Measurements from ENCODE around the gene HPCA.

HPCA gene

GRCh38 chr1:32871364-32872191, 14.7 kb upstream of the HPCA start:
- DNase-seq = no peak

DNA sequence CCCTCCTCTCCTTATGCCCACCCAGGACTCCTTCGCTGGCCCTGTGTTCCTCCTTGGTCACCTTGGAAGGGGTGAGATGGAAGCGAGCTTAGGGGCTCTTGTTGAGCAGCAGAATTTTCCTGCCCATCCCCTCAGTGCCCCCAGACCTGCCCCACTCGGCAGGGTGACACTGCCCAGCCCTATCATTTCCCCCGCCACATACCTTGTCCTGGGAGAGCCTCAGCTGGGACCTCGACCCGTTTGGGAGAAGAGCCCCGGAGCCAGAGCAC, 14.2 kb upstream of the HPCA start:
- no peak for DNase-seq

DNA sequence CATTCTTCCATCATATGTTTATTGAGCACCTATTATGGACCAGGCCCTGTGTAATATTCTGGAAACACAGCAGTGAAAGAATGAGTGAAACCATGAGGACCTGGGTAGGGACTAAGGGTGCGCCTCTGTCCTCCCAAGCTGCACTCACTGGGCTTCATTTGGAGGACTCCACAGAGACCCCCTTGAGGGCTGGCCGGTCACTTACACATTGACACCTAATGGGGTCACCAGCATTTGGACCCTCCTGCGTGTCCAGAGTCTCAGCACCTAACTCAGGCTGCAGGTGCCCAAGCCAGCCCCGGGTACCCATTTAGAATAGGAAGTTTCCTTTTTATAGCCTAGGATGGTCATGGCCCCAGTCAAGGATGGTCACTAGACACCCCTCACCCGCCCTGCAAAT, 12.8 kb upstream of the HPCA start:
- DNase-seq = no peak

GRCh38 chr1:32874860-32875752, 11.2 kb upstream of the HPCA start:
- no peak for DNase-seq

GRCh38 chr1:32876341-32877210, 9.7 kb upstream of the HPCA start:
- DNase-seq = peak; percentile 74

DNA sequence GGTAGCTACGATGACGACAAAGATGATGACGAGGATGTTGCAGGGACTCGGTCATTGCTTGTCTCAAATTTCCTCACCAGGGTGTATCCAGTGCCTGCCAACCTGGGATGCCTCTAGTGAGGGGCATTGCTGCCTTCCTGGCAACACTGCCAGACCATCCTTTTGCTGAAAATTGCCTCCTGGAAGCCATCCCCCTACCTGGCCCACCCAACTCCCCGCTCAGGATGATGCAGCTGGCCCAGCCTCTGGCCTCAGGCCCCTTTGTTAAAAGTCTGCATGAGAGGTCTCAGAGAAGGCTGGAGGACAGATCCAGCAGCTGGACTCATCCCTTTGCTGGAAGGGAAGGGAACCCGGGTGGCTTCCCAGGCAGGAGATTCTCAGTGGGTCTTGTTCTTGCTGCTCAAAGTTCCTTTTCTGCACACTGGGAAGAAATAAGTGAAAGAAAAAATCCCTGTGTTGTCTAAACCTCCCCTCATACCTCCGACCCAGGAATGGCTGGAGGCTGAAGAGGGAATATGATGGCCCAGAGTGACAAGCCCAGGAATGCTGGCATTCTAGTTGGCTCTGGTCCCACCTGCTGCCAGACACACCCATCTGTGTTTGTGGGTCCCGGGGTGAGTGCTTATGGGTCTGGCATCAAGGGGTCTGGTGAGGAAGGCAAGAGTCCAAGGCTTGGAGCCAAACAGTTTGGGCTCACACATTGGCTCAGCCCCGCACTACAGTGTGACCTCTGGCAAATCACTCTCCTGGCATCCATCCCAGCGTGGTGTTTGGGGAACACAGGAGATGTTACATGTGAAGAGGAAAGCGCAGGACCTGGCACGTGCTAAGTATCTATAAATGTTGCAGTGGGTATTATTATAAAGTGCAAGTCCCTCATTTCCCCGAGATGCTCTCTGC, 8.8 kb upstream of the HPCA start:
- peak; percentile 24 for DNase-seq

DNA sequence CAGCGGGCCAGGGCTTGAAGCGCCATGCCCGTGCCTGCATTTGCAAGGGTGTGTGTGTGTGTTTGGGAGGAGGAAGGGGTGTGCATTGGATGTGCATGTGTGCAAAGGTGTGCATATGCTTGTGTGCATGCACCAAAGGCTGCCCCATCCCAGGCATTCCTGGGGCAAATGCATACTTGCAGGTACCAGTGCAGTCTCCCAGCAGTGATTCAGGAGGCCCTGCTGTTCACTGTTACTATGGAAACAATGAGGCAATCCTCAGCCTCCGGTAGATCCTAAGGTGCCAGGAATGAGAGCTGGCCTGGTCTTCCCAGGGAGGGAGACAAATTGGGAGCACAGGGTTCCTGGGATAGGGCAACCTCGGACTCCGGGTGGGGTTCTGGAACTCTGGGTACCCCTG, 8.1 kb upstream of the HPCA start:
- peak; percentile 17 for DNase-seq

GRCh38 chr1:32878637-32879041, 7.7 kb upstream of the HPCA start:
- DNase-seq = peak; percentile 26

DNA sequence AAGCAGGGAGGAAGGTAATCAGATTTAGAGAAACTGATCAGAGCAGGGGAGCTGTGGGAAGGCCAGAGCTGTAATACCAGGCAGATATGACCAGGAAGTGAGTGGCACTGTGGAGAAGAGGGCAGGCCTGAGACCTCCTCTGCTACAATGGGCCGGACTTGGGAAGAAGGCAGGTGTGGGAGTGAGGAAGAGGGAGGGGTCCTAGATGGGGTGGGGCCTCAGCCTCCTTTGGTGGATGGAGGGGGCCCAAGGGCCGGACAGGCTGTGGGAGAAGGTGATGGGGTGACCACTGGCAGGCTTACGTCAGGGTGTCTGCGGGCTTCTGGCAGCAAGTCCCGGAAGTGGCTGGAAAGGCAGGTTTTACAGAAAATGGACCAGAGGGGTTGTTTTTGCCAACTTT, 5.0 kb upstream of the HPCA start:
- no peak for DNase-seq

DNA sequence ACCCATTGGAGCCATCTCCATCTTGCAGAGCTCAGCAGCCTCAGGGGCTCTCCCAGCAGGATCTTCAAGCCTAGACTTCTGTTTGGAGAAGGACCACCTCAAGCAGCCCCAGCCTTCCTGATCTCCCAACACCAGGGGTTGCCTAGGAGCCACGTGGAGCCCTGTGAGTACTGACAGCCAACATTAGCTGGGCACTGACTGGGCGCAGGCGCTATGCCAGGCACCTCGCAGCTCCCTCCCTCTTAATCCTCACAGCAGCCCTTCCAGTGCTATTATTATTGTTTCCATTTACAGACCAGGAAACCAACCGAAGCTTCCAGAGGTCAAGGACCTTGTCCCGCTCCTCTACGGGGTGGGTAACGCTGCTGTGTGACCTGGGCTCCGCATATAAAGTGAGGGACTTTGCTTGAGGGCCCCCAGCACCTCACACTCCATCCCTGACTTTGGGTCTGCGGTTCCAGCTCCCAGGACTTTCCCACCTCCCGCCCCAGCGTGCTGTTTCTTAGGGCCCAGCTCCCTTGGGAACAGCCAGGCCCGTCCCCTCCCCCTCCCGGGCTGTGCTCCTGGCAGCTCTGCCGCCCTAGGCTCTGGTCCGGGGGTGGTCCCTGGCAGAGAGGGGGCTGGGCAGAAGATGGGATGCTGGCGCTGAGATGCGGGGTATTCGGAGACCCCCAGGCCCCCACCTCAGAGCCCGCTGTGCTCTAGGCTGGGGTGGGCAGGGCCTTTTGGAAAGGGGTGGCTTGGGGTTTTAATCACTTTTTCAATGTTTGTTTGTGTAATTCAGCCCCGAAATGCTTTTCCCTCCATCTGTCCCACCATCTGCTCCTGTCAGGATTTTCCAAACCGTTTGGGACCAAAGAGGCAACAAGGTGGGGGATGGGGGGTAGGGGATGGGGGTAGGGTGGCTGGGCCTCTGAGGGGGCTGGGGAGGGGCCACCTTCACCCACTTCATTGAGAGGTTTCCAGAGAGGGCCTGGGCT, 4.1 kb upstream of the HPCA start:
- no peak for DNase-seq

- no peak for DNase-seq
Observed at GRCh38 chr1:32883338-32884031, 2.8 kb upstream of the HPCA start.

DNA sequence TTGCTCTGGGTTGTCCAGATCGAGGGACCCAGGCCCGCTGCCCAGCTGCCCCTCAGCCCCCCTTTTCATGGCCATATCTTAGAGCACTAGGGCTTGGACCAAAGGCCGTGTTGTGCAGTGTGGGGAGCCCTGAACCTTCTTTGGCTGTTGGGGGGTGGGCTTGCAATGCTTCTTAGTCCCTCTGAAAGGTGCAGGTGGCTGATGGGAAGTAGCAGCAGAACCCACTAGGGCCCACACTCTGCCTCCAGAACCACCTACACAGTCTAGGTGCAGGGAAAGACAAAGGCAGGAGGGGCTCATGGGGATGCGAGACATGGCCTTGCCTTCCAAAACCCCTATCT, 2.3 kb upstream of the HPCA start:
- DNase-seq = no peak

DNA sequence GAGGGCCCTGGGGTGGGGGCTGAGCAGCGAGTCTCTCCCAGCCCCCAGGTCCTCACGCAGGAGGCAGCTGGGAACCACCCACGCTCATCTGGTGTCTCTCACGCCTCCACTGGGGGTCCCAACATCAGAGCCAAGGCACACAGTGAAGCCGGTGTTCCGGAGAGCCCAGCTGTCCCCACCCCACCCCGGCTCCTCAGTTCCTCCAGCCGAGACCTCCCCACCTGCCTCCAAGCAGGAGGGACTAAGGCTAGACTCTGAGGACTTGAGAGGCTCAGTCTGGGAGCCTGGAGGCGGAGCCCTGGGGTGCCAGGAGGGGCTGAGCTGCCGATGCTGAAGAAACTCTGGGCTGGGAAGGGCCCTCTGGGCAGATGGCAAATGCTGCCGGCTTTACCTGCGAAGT, 1.6 kb upstream of the HPCA start:
- DNase-seq = no peak

GRCh38 chr1:32885676-32886003, 651 bp upstream of the HPCA start:
- no peak for DNase-seq

- no peak for DNase-seq
Observed at GRCh38 chr1:32886828-32887414, 630 bp downstream of the HPCA start.

DNA sequence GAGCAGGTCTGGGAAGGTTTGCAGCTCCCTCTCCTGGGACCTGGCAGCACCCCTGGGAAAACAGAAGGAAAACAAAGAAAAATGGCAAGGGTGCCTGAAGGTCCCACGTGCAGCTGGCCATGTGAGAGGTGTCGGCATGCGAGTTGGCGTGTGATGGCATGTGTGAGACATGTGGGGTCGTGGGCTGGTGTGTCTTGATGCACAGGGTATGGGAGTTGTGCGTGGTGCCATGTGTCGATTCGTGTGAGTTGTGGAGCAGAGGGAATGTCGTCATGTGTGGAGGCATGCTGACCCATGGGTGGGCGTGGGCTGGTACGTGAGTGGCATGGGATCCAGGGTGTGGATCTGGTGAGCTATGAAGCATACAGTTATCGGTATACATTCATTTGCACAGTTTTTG, 1.3 kb downstream of the HPCA start:
- DNase-seq = no peak

GRCh38 chr1:32888134-32888533, 1.8 kb downstream of the HPCA start:
- no peak for DNase-seq

DNA sequence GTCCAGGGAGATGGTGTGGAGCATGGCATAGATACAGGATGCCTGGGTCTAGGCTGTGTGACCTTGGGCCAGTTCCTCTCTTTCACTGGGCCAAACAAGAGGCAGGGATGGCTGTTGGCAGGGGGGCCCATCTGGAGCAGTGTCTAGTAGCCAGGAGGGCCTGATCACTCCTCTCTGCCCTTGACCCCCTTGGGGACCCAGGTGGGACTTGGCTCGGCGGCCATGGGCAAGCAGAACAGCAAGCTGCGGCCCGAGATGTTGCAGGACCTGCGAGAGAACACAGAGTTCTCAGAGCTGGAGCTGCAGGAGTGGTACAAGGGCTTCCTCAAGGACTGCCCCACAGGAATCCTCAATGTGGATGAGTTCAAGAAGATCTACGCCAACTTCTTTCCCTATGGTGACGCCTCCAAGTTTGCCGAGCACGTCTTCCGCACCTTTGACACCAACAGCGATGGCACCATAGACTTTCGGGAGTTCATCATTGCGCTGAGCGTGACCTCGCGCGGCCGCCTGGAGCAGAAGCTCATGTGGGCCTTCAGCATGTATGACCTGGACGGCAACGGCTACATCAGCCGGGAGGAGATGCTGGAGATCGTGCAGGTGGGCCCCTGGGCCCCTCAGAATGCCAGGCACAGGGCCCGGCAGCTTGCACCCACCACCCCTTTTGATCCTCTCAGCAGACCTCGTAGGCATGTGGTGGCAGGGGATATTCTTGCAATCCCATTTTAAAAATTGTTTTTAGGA, 2.6 kb downstream of the HPCA start:
- no peak for DNase-seq

- no peak for DNase-seq
Observed at GRCh38 chr1:32889731-32890278, 3.5 kb downstream of the HPCA start.
